GM21528 (cell line): ENCODE data around the gene BAK1.
A peak's percentile ranks its signal among the peaks of the same experiment; 100 is the strongest.

Experiments used
- ATAC-seq: cut with Tn5 transposase; IDR thresholded peaks from one replicate; pipeline ENCODE4 v1.9.1; 2021; ENCODE audit warnings: mild to moderate bottlenecking, moderate library complexity; ENCODE audit not compliant: unreplicated experiment, low FRiP score

The BAK1 gene

GRCh38 chr6:33579828-33580714 is at the start of gene BAK1:
TSS of gene BAK1 (minus strand) at chr6:33580276. CDS start at chr6:33577604, 2,672 bp downstream.
- peak; percentile 80 for ATAC-seq

DNA sequence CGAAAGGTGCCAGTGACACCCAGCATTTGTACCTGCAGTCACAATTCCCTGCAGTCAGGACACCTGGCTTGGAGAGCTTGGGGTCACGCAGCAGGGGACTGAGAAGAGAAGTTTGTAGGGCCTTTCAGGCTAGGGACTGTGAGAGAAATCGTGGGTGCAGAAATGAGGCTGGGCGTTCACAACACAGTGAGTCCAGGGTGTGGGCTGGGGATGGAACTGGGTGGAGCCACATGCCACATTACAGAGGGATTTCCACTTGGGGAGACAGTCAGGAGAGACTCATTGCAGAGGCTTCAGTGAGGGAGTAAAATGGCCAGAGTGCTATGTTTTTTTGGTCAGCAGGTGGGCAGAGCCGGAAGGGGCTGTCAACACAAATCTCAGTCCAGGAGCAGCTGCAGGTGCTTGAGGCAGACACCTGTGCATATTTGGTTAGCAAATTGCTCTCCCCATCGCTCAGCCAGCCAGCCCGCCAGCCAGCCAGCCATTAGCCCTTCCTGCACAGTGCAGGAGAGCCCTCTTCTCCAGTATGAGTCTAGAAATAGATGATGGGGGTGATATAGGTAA is 48.4 kb upstream of the BAK1 start:
- no peak for ATAC-seq

DNA sequence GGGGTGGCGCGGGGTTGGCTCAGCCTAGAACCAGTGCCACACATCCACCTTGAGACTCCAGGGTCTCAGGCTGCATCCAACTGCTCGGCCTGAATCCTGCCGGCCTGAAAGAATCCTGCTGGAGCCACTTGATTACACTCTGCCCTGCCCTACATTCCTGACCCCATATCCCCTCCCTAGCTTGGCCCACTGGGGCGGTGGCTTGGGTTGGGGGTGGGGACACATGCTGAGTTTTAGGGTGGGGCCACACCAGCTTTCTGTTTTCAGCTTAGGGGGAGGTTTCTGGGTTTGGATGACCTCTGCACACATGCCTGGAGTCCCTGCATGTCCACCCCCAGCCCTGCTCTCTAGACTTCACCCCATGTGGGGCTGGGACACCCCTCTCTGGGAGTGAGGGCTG is 47.8 kb upstream of the BAK1 start:
- no peak for ATAC-seq

- ATAC-seq = no peak
Measured at GRCh38 chr6:33624856-33625255, 44.8 kb upstream of the BAK1 start.

GRCh38 chr6:33623895-33624381 is 43.9 kb upstream of the BAK1 start:
- ATAC-seq = no peak

- no peak for ATAC-seq
Measured at GRCh38 chr6:33622456-33623431, 42.7 kb upstream of the BAK1 start.

GRCh38 chr6:33621711-33622388 is 41.8 kb upstream of the BAK1 start:
- ATAC-seq = peak; percentile 38

DNA sequence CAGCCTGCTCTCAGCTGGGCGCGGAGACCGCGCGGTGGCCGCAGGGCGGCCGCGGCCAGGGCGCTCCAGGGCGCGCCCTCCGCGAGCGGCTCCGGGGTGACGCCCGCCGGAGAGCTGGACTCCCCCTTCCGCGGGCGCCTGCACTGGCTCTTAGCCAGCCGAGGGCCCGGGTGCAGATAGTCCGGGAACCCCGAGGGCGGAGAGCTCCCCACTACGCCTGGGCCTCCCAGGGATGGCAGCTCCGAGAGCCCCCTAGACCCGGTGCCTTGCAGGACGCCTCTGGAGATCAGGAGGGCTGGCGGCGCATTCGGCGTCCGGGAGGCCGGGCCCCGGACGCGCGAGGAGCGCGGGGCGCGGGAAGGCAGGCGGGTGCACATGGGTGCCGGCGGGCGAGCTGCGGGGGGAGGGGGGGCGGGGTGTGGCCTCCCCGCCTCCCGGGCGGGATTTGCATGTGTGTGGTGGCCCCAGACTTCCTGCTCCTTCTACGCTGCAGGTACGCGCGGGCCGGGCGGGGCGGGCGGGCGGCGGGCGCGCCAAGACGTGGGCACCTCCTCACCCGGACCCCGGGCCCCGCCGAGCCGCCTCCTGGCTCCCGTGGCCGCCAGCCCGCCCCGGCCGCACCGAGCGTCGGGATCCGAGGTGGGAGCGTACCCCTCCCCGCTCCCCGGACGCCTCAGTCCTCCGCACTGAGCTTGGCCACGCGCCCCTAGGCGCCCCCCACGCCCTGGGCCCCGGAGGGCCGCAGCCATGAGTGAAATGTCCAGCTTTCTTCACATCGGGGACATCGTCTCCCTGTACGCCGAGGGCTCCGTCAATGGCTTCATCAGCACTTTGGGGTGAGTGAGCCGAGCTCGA is 41.0 kb upstream of the BAK1 start, which contains the start of gene ITPR3:
Gene ITPR3 (plus strand): TSS at position 467 of the 855 bp plus-strand sequence. CDS start 281 bp downstream, at position 748.
- peak; percentile 60 for ATAC-seq

DNA sequence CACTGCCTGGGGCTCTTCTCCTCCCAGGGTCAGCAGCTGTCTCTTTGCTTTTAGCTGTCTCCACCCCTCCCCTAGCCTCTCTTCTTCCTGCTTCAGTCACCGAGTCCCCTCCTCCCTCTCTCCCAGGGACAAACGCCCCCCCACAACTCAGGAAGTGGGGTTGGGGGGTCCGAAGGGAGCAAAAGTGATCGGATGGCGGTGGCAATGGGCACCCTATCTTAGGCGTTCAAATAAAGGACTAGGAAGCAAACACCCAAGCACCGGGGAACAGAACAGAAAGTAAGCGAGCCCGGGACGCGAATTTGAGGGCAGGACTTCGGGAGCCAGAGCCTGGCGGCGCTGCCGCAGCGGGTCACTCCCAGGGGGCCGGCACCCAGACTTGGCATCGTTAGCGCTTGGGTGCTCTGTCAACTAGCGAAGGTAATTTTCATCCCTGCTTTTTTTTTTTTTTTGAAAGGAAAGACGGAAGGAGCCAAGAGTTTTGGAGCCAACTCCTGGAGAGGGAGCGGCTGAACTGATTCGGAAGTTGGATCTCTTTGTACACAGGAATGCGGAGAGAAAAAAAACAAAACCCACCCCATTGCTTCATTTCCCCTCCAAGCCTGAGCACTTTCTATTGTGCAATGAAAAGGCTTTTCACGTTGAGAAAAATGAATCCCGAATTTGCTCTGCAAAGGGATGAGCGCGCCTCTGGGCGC is 40.2 kb upstream of the BAK1 start:
- no peak for ATAC-seq

DNA sequence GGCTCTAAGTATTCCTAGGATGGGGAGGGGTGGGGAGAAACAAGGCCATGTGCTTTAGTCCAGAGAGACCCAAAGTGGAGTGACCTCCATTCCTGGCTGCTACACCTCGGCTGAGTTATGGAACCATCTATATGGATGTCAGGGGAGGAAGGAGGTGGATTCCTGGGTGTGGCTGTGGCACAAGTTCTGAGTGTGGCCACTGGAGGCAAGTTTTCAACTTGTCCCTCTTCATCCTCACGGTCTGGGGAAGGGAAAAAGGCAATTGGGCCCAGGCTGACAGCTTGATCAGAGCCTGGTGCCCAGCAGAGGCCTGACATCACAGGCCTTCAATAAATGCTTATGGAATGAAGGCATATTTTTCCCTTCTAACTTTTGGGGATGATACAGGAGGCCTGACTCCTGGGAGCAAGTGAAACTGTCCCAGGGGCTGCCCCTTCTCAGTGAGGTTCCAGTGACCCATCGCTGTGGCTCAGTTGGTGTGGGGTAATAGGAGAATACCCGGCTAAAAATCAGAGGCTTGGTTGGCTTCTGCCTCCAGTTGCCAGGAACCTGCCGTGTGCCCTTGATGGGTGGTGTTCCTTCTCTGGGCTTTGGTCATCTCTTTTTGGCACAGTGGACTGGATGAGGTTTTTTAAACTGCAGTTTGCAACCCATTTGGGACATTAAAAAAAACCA is 39.2 kb upstream of the BAK1 start:
- no peak for ATAC-seq

DNA sequence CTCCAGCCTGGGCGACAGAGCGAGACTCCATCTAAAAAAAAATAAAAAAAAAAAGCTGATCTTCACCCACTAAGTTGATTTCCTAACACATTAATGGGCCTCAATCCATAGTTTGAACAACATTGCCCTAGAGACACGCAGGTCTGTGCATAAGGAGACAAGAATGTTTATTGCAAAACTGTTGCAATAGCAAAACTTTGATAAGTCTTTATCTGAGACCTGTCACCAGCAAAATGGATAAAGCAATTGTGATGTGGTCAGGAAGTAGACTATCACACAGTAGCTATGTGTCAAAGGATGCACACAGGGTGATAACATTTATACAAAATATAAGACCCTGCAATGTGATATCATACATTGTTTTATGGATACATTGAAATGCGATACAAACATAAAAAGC is 36.8 kb upstream of the BAK1 start:
- no peak for ATAC-seq

DNA sequence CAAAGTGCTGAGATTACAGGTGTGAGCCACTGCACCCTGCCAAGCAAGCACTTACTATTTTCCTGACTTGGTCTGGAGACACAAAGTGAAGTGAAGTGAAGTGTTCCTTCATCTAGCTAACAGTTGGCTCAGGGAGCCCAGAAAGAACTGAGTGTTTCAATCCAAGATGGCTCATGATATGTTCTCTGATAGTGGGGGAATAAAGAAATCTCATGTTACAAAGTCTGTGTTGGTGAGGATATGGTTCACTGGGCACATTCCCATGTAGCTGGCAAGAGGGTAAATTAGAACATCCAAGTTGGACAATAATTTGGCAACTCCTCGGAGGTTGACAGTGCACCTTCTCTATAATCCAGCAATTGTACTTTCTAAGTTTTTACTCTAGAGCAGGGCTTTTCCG is 36.0 kb upstream of the BAK1 start:
- ATAC-seq = no peak

GRCh38 chr6:33613795-33614168 is 33.7 kb upstream of the BAK1 start:
- ATAC-seq = no peak

- ATAC-seq = no peak
Measured at GRCh38 chr6:33613146-33613794, 33.2 kb upstream of the BAK1 start.

GRCh38 chr6:33610779-33611732 is 31.0 kb upstream of the BAK1 start:
- no peak for ATAC-seq

GRCh38 chr6:33610067-33610466 is 30.0 kb upstream of the BAK1 start:
- ATAC-seq = no peak
